OCI-LY3 (cell line): ENCODE data around the gene MIA.
A peak's percentile ranks its signal among the peaks of the same experiment; 100 is the strongest.

Experiments
- H2AFZ ChIP-seq: fragments of 200-600, 300-600 bp; shearing (Covaris generic); 2 replicates; pipeline ENCODE4 v1.6.0; 2014; ENCODE audit warnings: antibody characterized with exemption, low read depth, low read length
- H3K27ac ChIP-seq: fragments of 200-600, 300-600 bp; sonication (generic); 2 replicates; pipeline ENCODE4 v1.5.1; 2014; ENCODE audit warnings: mild to moderate bottlenecking, low read length, moderate library complexity, mixed read lengths
- H3K27me3 ChIP-seq: fragments of 200-600, 300-600 bp; sonication (generic); 2 replicates; pipeline ENCODE4 v1.6.1; 2014; ENCODE audit warnings: low read depth, low read length, mixed read lengths
- H3K36me3 ChIP-seq: fragments of 200-600, 300-600 bp; sonication (generic); replicated peaks from 2 replicates; pipeline ENCODE3; 2014; ENCODE audit warnings: low read depth, low read length, mixed read lengths
- H3K4me1 ChIP-seq: fragments of 300-600, 200-600 bp; sonication (generic); 2 replicates; pipeline ENCODE4 v1.6.1; 2014; ENCODE audit warnings: low read length, mixed read lengths
- H3K4me2 ChIP-seq: fragments of 200-600, 300-600 bp; sonication (generic); 2 replicates; pipeline ENCODE4 v1.6.1; 2014; ENCODE audit warnings: low read length, mixed read lengths
- H3K4me3 ChIP-seq: fragments of 300-600, 200-600 bp; sonication (generic); 2 replicates; pipeline ENCODE4 v1.5.1; 2014; ENCODE audit warnings: antibody characterized with exemption, mild to moderate bottlenecking, low read length, moderate library complexity
- H3K79me2 ChIP-seq: fragments of 300-600, 200-600 bp; shearing (Covaris generic); 2 replicates; pipeline ENCODE4 v1.6.1; 2014; ENCODE audit warnings: mild to moderate bottlenecking, low read length, mixed read lengths
- H3K9ac ChIP-seq: fragments of 300-600, 200-600 bp; shearing (Covaris generic); 2 replicates; pipeline ENCODE4 v1.6.0; 2014; ENCODE audit warnings: mild to moderate bottlenecking, low read length, moderate library complexity
- H3K9me3 ChIP-seq: fragments of 200-600, 300-600 bp; shearing (Covaris generic); 2 replicates; pipeline ENCODE4 v1.6.1; 2014; ENCODE audit warnings: low read length, mixed read lengths; ENCODE audit not compliant: insufficient read depth
- H4K20me1 ChIP-seq: fragments of 200-600, 300-600 bp; sonication (generic); 2 replicates; pipeline ENCODE4 v1.6.1; 2016; ENCODE audit warnings: low read length, mixed read lengths; ENCODE audit not compliant: insufficient read depth
- EZH2phosphoT487 ChIP-seq: fragments of 200-600 bp; shearing (Covaris generic); IDR thresholded peaks from 2 replicates; pipeline ENCODE4 v1.6.1; 2018; ENCODE audit warnings: antibody characterized with exemption, mixed run types, low read depth
- TF ChIP-seq, protein P1 (sequence below): fragments of 200-600, 300-600 bp; sonication (generic); IDR thresholded peaks from 2 replicates; pipeline ENCODE4 v1.5.1; 2014; ENCODE audit warnings: antibody characterized with exemption, low read length, low read depth

The MIA gene

DNA sequence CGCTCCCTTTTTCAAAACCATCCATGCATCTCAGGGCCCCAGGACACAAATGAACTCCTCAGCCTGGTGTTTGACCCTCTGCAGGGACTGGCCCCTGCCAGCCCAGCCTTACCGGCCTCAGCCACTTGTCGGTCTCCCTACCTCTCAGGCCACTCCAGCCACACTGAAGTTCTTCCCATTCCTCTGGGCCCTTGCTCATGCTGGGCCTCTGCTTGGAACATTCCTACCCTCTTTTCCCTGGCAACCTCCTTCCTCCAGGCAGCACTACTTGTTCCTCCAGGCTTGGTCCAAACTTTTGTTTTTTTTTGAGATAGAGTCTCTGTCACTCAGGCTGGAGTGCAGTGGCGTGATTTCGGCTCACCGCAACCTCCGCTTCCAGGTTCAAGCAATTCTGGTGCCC lies 16.0 kb downstream of the MIA start:
- no peak overlapping the region for H2AFZ ChIP-seq
- H3K27me3 ChIP-seq: no peaks in the 10 kb centered on the region
- H3K36me3 ChIP-seq: no peaks in the 10 kb centered on the region
- H3K4me1 ChIP-seq: peaks cover 7% of the 10 kb centered on the region; the same call in 1 of the 2 replicates
- no peaks in the 10 kb centered on the region for H3K9me3 ChIP-seq
- no peak overlapping the region for H3K9ac ChIP-seq
- H3K4me2 ChIP-seq: no peak overlapping the region
- no peak overlapping the region for H3K27ac ChIP-seq
- no peaks in the 10 kb centered on the region for H4K20me1 ChIP-seq
- TF ChIP-seq, protein P1, sequence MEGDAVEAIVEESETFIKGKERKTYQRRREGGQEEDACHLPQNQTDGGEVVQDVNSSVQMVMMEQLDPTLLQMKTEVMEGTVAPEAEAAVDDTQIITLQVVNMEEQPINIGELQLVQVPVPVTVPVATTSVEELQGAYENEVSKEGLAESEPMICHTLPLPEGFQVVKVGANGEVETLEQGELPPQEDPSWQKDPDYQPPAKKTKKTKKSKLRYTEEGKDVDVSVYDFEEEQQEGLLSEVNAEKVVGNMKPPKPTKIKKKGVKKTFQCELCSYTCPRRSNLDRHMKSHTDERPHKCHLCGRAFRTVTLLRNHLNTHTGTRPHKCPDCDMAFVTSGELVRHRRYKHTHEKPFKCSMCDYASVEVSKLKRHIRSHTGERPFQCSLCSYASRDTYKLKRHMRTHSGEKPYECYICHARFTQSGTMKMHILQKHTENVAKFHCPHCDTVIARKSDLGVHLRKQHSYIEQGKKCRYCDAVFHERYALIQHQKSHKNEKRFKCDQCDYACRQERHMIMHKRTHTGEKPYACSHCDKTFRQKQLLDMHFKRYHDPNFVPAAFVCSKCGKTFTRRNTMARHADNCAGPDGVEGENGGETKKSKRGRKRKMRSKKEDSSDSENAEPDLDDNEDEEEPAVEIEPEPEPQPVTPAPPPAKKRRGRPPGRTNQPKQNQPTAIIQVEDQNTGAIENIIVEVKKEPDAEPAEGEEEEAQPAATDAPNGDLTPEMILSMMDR: no peak
- no peak for TF ChIP-seq EZH2phosphoT487
- no peak overlapping the region for H3K4me3 ChIP-seq
- H3K79me2 ChIP-seq: no peaks in the 10 kb centered on the region

- Histone ChIP-seq H4K20me1 (no peaks in the 10 kb centered on the region), H3K9me3 (no peaks in the 10 kb centered on the region), H3K79me2 (no peaks in the 10 kb centered on the region), H3K36me3 (no peaks in the 10 kb centered on the region), H3K4me1 (peaks cover 11% of the 10 kb centered on the region; the same call in 1 of the 2 replicates), H3K27ac (no peak overlapping the region), H3K27me3 (no peaks in the 10 kb centered on the region), H3K4me3 (no peak overlapping the region), H2AFZ (no peak overlapping the region), H3K9ac (no peak overlapping the region), H3K4me2 (no peak overlapping the region)
- TF ChIP-seq EZH2phosphoT487: no peak
- TF ChIP-seq, protein P1: no peak
Observed at GRCh38 chr19:40791996-40792395, 16.7 kb downstream of the MIA start.

DNA sequence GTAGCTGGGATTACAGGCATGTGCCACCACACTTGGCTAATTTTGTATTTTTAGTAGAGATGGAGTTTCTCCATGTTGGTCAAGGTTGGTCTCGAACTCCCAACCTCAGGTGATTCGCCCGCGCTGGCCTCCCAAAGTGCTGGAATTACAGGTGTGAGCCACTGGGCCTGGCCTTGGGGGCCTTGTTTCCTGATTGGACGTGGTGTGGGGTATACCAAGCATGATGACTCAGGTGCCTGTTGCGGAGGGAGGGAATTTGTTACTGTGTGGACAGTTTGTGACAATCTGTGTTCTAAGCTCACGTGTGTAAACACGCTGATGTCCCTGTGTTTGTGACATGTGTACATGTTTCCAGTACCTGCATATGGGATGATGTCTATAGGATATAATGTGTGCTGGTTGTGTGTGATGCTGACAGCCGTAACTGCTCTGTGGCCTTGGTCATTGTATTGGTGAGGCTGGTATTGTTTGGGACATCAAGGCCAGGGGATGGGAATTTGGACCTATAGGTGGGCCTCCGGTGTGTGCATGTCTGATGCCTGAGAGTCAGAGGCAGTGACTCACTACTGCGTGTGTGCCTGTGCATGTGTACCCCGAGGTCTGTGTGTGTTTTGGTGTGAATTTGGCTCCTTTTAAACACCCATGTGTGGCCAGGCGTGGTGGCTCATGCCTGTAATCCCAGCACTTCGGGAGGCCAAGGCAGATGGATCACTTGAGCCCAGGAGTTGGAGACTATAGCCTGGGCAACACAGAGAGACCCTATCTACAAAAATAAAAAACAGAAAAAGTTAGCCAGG lies 22.0 kb downstream of the MIA start:
- no peak overlapping the region for H2AFZ ChIP-seq

DNA sequence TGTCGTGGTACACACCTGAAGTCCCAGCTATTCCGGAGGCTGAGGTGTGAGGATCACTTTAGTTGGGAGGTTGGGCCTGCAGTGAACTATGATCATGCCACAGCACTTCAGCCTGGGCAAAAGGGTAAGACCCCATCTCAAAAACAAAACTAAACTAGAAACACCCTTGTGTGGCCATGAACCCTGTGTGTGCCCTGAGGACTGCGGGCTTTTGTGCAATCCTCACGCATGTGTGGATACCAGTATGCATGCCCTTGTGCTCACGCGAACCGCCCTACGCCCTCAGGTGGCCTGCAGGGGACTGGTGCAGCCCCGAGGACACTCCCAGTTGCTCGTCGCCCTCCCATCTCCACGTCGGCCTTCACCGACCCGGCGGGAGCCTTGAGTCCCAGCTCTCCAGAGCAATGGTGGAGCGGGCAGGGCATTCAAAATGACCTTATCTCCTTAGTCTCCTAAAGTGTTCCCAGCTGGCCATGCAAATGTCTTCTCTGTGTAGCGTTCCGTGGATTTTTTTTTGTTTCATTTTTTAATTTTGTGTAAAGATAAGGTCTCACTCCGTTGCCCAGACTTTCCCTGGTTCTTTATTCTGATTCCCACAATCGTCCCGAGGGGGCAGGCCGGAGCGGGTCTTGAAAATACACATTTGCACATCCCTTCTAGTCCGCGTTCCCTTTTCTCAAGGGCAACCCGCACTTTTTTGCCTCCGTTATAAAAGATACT lies 22.8 kb downstream of the MIA start:
- H3K4me1 ChIP-seq: peaks cover 48% of the 10 kb centered on the region
- TF ChIP-seq, protein P1: peak; percentile 55
- TF ChIP-seq EZH2phosphoT487: no peak
- peak overlapping the region; percentile 79 for H3K4me3 ChIP-seq
- H3K4me2 ChIP-seq: peak overlapping the region; percentile 85
- no peaks in the 10 kb centered on the region for H3K9me3 ChIP-seq
- peaks cover 33% of the 10 kb centered on the region for H4K20me1 ChIP-seq
- H3K79me2 ChIP-seq: peaks cover 41% of the 10 kb centered on the region
- H2AFZ ChIP-seq: peak overlapping the region; percentile 34; the same call in 1 of the 2 replicates
- H3K27me3 ChIP-seq: no peaks in the 10 kb centered on the region
- peaks cover 23% of the 10 kb centered on the region for H3K36me3 ChIP-seq
- H3K27ac ChIP-seq: peak overlapping the region; percentile 90
- peak overlapping the region; percentile 86 for H3K9ac ChIP-seq

More for the DNA sequence above, 22.0 kb downstream of the MIA start:
- H3K9ac ChIP-seq: peak overlapping the region; percentile 86; the same call in 1 of the 2 replicates
- peak overlapping the region; percentile 90 for H3K27ac ChIP-seq
- peaks cover 34% of the 10 kb centered on the region for H3K79me2 ChIP-seq
- peak overlapping the region; percentile 79 for H3K4me3 ChIP-seq
- H3K27me3 ChIP-seq: no peaks in the 10 kb centered on the region
- TF ChIP-seq EZH2phosphoT487: no peak
- TF ChIP-seq, protein P1: no peak
- H3K4me1 ChIP-seq: peaks cover 40% of the 10 kb centered on the region
- peak overlapping the region; percentile 85 for H3K4me2 ChIP-seq
- no peaks in the 10 kb centered on the region for H3K9me3 ChIP-seq
- H3K36me3 ChIP-seq: peaks cover 20% of the 10 kb centered on the region
- H4K20me1 ChIP-seq: peaks cover 25% of the 10 kb centered on the region
